ENCODE measurements around the gene ADGB.

GRCh38 chr6:146753306-146753705, 154.5 kb downstream of the ADGB start:
- TF ChIP-seq CTCF (IDR thresholded peaks at IDR 0.05) = no peak
- no peak for TF ChIP-seq POLR2A (IDR thresholded peaks at IDR 0.05)

Measured in body of pancreas (tissue), 4 donors.